GM10248 (cell line): ENCODE data around the gene SLC51A.
"Not testable (repeated sequence)": the region's sequence is repeated elsewhere in the genome, so short reads cannot be mapped to it uniquely, and the experiment has no call there.

Experiments
- CTCF ChIA-PET: fragments of 300-600 bp; sonication (Branson Sonifier 250); formaldehyde crosslinking; extraction: SDS; loops from one replicate; lab custom pipeline; 2021; ENCODE audit warnings: antibody characterized with exemption; lab: Yijun Ruan, JAX
- POLR2A ChIA-PET: fragments of 350-650 bp; sonication (Branson Sonifier 250); formaldehyde crosslinking; extraction: SDS; loops from one replicate; lab custom pipeline; 2020; ENCODE audit warnings: antibody characterized with exemption; lab: Yijun Ruan, JAX
- DNase-seq: peaks from one replicate; pipeline ENCODE4 v3.0.0; 2012; ENCODE audit errors: extremely low spot score
- TF ChIP-seq, protein P1 (sequence below): IDR thresholded peaks from 2 replicates; pipeline ENCODE4 v1.5.1; 2012; ENCODE audit warnings: mild to moderate bottlenecking, low read depth; ENCODE audit errors: extremely low read depth, missing control alignments, control extremely low read depth

Gene SLC51A

DNA sequence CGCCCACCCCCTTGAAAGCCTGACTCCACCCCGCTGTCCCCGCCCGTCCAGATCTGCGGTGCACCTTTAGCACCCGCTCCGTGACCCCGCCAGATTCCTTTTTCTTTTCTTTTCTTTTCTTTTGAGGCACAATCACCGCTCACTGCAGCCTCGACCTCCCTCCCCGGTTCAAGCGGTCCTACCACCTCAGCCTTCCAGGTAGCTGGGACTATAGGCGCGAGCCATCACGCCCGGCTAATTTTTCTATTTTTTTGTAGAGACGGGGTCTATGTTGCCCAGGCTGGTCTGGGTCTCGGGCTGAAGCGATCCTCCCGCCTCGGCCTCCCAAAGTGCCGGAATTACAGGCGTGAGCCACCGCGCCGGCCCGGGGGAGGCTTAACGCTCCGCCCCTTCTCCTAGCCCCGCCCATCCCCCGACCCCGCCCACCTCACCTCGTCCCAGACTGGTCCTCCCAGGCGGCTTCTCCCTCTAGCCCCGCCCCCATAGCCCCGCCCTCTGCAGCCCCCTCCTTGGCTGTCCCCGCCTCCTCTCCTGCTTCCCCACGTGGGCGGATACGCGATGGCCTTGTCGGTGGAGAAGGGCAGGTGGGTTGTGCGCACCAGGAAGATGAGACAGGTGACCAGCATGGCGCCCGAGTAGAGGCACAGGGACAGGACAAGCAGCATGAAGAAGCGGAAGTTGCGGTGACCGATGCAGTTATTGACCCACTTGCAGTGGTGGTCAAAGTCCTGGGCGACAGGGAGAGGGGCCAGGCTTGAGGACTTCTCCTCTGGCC lies 8.3 kb upstream of the SLC51A start:
- CTCF ChIA-PET, result interaction anchor here (1.6 kb wide), 1 partner anchor 139 kb away, joined by 6 read pairs; no protein-coding TSS in a partner anchor
- DNase-seq, result peak; percentile 90
- POLR2A ChIA-PET, result no interaction called here
- TF ChIP-seq, protein P1, sequence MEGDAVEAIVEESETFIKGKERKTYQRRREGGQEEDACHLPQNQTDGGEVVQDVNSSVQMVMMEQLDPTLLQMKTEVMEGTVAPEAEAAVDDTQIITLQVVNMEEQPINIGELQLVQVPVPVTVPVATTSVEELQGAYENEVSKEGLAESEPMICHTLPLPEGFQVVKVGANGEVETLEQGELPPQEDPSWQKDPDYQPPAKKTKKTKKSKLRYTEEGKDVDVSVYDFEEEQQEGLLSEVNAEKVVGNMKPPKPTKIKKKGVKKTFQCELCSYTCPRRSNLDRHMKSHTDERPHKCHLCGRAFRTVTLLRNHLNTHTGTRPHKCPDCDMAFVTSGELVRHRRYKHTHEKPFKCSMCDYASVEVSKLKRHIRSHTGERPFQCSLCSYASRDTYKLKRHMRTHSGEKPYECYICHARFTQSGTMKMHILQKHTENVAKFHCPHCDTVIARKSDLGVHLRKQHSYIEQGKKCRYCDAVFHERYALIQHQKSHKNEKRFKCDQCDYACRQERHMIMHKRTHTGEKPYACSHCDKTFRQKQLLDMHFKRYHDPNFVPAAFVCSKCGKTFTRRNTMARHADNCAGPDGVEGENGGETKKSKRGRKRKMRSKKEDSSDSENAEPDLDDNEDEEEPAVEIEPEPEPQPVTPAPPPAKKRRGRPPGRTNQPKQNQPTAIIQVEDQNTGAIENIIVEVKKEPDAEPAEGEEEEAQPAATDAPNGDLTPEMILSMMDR, result no peak

DNA sequence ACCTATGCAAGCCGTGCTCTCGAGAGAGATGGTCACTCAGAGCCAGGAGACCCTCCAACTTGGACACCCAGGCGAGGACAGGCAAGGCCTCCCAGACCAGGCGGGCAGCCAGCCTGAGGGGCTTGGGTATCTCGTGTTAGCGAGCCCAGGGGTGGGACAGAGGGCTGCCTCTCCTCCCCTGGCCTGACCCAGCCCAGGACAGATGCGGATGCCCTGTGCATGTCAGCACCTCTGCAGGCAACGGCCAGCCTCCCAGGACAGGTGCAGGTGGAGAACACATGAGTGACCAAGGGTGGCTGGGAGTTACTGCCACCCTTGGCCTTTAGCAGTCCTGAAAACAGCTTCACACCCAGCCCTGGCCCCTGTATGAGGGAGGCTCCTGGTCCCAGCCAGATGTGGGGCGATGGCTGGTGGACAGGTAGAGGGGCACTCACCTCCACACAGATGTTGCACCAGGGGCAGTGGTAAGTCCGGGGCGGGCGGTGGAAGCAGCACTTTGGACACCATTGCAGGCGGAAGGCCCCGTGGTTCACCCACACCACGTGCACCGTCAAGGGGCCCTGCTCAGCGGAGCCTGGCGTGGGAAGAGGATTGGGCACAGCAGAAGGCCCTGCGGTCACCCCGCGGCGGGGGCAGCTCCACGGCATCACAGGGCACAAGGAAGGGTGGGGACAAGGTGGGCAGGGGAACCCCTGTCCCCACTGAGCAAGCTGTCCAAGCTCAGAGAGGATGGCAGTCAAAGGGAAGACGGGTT lies 7.2 kb upstream of the SLC51A start:
- no peak for DNase-seq
- POLR2A ChIA-PET, result no interaction called here
- TF ChIP-seq, protein P1, result no peak
- CTCF ChIA-PET, result interaction anchor here (1.5 kb wide), 1 partner anchor 12 kb away, joined by 3 read pairs; no protein-coding TSS in a partner anchor

DNA sequence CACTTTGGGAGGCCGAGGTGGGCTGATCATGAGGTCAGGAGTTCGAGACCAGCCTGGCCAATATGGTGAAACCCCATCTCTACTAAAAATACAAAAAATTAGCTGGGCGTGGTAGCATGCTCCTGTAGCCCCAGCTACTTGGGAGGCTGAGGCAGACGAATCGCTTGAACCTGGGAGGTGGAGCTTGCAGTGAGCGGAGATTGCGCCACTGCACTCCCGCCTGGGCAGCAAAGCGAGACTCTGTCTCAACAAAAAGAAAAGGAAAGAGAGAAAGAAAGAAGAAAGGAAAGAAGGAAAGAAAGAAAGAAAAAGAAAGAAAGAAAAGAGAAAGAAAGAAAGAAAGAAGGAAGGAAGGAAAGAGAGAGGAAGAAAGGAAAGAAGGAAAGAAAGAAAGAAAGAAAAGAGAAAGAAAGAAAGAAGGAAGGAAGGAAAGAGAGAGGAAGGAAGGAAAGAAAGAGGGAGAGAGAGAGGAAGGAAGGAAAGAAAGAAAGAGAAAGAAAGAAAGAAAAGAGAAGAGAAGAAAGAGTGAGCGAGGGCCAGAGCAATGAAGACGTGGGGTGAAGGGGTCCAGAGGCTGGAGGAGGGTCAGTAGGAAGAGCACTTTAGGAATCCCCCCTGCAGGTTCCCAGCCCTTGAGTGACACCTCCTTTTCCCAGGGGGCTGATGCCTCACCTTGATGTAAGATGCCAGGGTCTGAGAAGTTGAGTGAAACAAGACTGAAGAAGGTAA lies 6.2 kb upstream of the SLC51A start:
- POLR2A ChIA-PET, DNase-seq: not testable (repeated sequence)
- CTCF ChIA-PET, result interaction anchor here (1.5 kb wide), 1 partner anchor 13 kb away, joined by 3 read pairs; no protein-coding TSS in a partner anchor

DNA sequence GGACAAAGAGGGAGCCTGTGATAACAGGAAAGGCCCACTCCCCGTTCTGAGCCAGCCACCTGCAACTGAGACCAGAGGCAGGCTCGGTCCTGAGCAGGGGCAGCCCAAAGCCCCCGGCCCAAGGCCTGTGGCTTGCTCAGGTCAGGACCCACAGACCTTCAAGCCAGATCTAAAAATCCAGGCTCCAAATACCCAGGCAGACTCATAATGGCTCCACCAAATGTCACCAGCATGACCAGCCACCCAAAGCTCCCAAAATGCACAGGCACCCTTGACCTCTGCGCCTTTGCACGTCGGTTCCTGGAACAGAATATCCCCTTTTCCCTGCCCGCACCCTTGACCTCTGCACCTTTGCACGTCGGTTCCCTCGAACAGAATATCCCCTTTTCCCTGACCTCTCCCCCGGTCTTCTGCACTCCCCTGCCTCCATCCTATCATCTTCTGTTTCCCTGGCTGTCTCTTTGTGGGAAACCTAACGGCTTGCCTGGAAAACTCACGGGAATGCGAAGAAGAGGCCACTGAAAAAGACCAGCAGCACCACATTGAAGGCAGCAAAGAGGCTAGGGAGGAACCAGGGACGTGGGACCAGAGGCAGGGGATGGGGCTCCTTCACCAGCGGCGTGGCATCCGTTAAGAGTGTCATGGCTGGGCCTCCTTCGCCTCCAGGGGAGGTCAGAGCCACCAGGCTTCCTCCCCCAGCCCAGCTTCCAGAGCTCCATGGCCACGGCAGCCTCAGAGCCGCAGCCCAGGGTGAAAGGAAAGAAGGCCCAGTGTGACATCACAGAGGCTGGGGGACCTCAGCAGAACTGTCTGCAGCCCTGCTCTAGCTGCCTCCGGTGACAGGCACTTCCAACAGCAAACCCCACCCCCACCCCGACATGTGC lies 5.4 kb upstream of the SLC51A start, which contains the start of gene ZDHHC19:
Gene ZDHHC19 (minus strand): TSS at position 728 of the 884 bp plus-strand sequence. CDS start 85 bp downstream, at position 643.
- TF ChIP-seq, protein P1, result no peak
- no peak for DNase-seq
- ChIA-PET POLR2A (no interaction called here), CTCF (no interaction called here)

DNA sequence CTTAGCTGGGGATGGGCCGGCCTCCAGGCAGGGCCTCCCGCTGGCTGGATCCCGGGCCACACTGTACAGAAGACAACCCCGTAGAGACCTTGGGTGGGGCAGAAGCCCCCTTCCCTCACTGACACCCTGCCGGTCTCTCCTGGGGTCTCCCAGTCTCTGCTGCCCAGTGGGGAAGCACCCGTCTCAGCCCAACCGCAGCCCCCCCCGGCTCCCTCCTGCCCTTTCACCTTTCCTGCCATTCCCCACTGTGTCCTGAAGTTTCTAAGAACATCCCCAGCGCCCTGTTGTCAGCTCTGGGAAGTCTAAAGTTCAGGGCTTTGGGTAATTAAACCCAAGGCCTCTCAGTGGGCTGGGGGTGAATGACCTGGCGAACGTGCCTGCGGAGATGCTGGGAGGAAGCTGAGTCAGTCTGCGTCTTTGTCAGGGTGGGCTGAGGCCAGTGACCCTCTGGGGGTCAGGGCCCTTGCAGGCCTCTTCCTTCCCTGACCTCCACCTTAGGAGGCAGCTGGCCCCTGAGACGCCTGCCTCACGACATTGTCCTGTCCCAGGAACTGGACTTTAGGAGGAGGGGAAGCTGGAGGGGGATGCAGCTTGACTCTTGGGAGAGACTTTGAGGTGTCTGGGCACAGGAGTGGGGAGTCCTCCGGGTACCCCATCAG lies 1.4 kb upstream of the SLC51A start:
- ChIA-PET CTCF (interaction anchor here (1.6 kb wide), 1 partner anchor 20 kb away, joined by 4 read pairs; no protein-coding TSS in a partner anchor), POLR2A (no interaction called here)
- TF ChIP-seq, protein P1, result no peak
- DNase-seq, result no peak
